Smooth muscle cell (in vitro differentiated cells): ENCODE measurements around the gene ATP10A. TPM values are rescaled to one million over a fixed set of nuclear protein-coding genes. Genes with fewer than 3 reads are reported as not detected.

Experiments used
- DNase-seq: peaks from one replicate; lab custom pipeline; 2025; ENCODE audit not compliant: unreplicated experiment; lab: John Stamatoyannopoulos, UW
- H2AFZ ChIP-seq: fragments of 200-600 bp; sonication (generic); 2 replicates; pipeline ENCODE4 v1.6.0; 2016; ENCODE audit warnings: antibody characterized with exemption, low read depth, mild to moderate bottlenecking
- H3F3A ChIP-seq: fragments of 200-600 bp; sonication (generic); 2 replicates; pipeline ENCODE4 v1.6.0; 2017; ENCODE audit warnings: antibody characterized with exemption, low read depth
- H3K27ac ChIP-seq: fragments of 200-600 bp; sonication (generic); 2 replicates; pipeline ENCODE4 v1.5.1; 2016; ENCODE audit warnings: low read depth, mild to moderate bottlenecking
- H3K27me3 ChIP-seq: fragments of 200-600 bp; sonication (generic); 2 replicates; pipeline ENCODE4 v1.6.1; 2016; ENCODE audit warnings: low read depth, mild to moderate bottlenecking
- H3K36me3 ChIP-seq: fragments of 200-600 bp; sonication (generic); 2 replicates; pipeline ENCODE4 v1.5.1; 2016; ENCODE audit warnings: low read depth
- H3K4me1 ChIP-seq: fragments of 200-600 bp; sonication (generic); 2 replicates; pipeline ENCODE4 v1.5.1; 2016; ENCODE audit warnings: low read depth
- H3K4me2 ChIP-seq: fragments of 200-600 bp; sonication (generic); 2 replicates; pipeline ENCODE4 v1.6.0; 2016; ENCODE audit warnings: mild to moderate bottlenecking
- H3K4me3 ChIP-seq: fragments of 200-600 bp; sonication (generic); 2 replicates; pipeline ENCODE4 v1.5.1; 2016; ENCODE audit warnings: mild to moderate bottlenecking
- H3K79me2 ChIP-seq: fragments of 200-600 bp; sonication (generic); 2 replicates; pipeline ENCODE4 v1.6.0; 2016; ENCODE audit warnings: low read depth, mild to moderate bottlenecking
- H3K9ac ChIP-seq: fragments of 200-600 bp; sonication (generic); 2 replicates; pipeline ENCODE4 v1.6.0; 2016; ENCODE audit warnings: low read depth
- H3K9me3 ChIP-seq: fragments of 200-600 bp; sonication (generic); replicated peaks from 2 replicates; pipeline ENCODE4 v1.5.1; 2016; ENCODE audit warnings: low read depth
- H4K20me1 ChIP-seq: fragments of 200-600 bp; sonication (generic); 2 replicates; pipeline ENCODE4 v1.6.0; 2016; ENCODE audit warnings: low read depth
- CTCF ChIP-seq: fragments of 200-600 bp; sonication (generic); IDR thresholded peaks from 2 replicates; pipeline ENCODE4 v1.5.1; 2017; ENCODE audit warnings: borderline replicate concordance, mild to moderate bottlenecking, antibody characterized with exemption; ENCODE audit not compliant: insufficient read depth, poor library complexity, severe bottlenecking
- WGBS: methylation state at CpG from one replicate; pipeline ENCODE4 v1.1.7; 2016; ENCODE audit warnings: low lambda C conversion rate; 5-methylcytosine and 5-hydroxymethylcytosine counted together
- polyA plus RNA-seq: library from polyadenylated mRNA; unstranded; fragments of >200 nt; fragmentation: Nextera tagmentation; extraction: Ambion mirVana; gene quantifications from 2 replicates; pipeline ENCODE4 v1.2.1, GENCODE V29; 2016
- total RNA-seq: library from RNA; depleted of rRNA; stranded (reverse); fragments of >200 nt; gene quantifications from 2 replicates; pipeline ENCODE4 v1.2.3, GENCODE V29; 2014

The ATP10A gene
- total and polyA plus RNA-seq, 2 experiments from 2014 or later, result 10.6 to 12.3 TPM

GRCh38 chr15:25880411-25880810 is 17.3 kb upstream of the ATP10A start:
- no peak overlapping the region for H2AFZ ChIP-seq
- no peaks in the 10 kb centered on the region for H4K20me1 ChIP-seq
- H3K9ac ChIP-seq, result no peak overlapping the region
- TF ChIP-seq CTCF, result no peak
- H3K27ac ChIP-seq, result no peak overlapping the region
- H3F3A ChIP-seq, result peaks cover 9% of the 10 kb centered on the region
- no peaks in the 10 kb centered on the region for H3K79me2 ChIP-seq
- no peaks in the 10 kb centered on the region for H3K36me3 ChIP-seq
- no peaks in the 10 kb centered on the region for H3K9me3 ChIP-seq
- DNase-seq, result no peak
- no peaks in the 10 kb centered on the region for H3K27me3 ChIP-seq
- 30% methylated on average over 1 of the region's 1 CpG for WGBS
- H3K4me1 ChIP-seq, result peaks cover 8% of the 10 kb centered on the region
- H3K4me2 ChIP-seq, result no peak overlapping the region
- no peak overlapping the region for H3K4me3 ChIP-seq

GRCh38 chr15:25879438-25879837 is 16.3 kb upstream of the ATP10A start:
- no peaks in the 10 kb centered on the region for H4K20me1 ChIP-seq
- H3K27me3 ChIP-seq, result no peaks in the 10 kb centered on the region
- H3K4me3 ChIP-seq, result no peak overlapping the region
- H2AFZ ChIP-seq, result no peak overlapping the region
- no peaks in the 10 kb centered on the region for H3K9me3 ChIP-seq
- WGBS, result 91% methylated on average over 4 of the region's 4 CpGs
- H3K79me2 ChIP-seq, result no peaks in the 10 kb centered on the region
- TF ChIP-seq CTCF, result no peak
- H3F3A ChIP-seq, result peaks cover 5% of the 10 kb centered on the region
- H3K4me2 ChIP-seq, result no peak overlapping the region
- no peak overlapping the region for H3K9ac ChIP-seq
- H3K4me1 ChIP-seq, result peaks cover 7% of the 10 kb centered on the region
- no peak overlapping the region for H3K27ac ChIP-seq
- DNase-seq, result no peak
- no peaks in the 10 kb centered on the region for H3K36me3 ChIP-seq

GRCh38 chr15:25877681-25878080 is 14.6 kb upstream of the ATP10A start:
- no peaks in the 10 kb centered on the region for H3K79me2 ChIP-seq
- H3K4me1 ChIP-seq, result no peaks in the 10 kb centered on the region
- no peaks in the 10 kb centered on the region for H3K36me3 ChIP-seq
- H3K27me3 ChIP-seq, result no peaks in the 10 kb centered on the region
- no peak for TF ChIP-seq CTCF
- H3K27ac ChIP-seq, result no peak overlapping the region
- H3F3A ChIP-seq, result peaks cover 3% of the 10 kb centered on the region
- no peaks in the 10 kb centered on the region for H3K9me3 ChIP-seq
- H3K4me2 ChIP-seq, result no peak overlapping the region
- H3K4me3 ChIP-seq, result no peak overlapping the region
- 80% methylated on average over 6 of the region's 7 CpGs for WGBS
- H2AFZ ChIP-seq, result no peak overlapping the region
- H3K9ac ChIP-seq, result no peak overlapping the region
- no peaks in the 10 kb centered on the region for H4K20me1 ChIP-seq
- DNase-seq, result no peak

- Histone ChIP-seq H3K9ac (no peak overlapping the region), H3K79me2 (no peaks in the 10 kb centered on the region), H3K27ac (peak overlapping the region; percentile 15), H3K27me3 (no peaks in the 10 kb centered on the region), H3K4me2 (peak overlapping the region; percentile 29), H3K36me3 (no peaks in the 10 kb centered on the region), H2AFZ (peak overlapping the region; percentile 49), H3K4me3 (no peak overlapping the region), H3F3A (peaks cover 3% of the 10 kb centered on the region), H3K4me1 (no peaks in the 10 kb centered on the region), H3K9me3 (no peaks in the 10 kb centered on the region), H4K20me1 (no peaks in the 10 kb centered on the region)
- TF ChIP-seq CTCF, result no peak
- 77% methylated on average over 18 of the region's 18 CpGs for WGBS
- no peak for DNase-seq
These were observed 13.4 kb upstream of the ATP10A start for GRCh38 chr15:25876231-25877140.
